ENCODE data around the gene TMEM88.

Gene TMEM88

DNA sequence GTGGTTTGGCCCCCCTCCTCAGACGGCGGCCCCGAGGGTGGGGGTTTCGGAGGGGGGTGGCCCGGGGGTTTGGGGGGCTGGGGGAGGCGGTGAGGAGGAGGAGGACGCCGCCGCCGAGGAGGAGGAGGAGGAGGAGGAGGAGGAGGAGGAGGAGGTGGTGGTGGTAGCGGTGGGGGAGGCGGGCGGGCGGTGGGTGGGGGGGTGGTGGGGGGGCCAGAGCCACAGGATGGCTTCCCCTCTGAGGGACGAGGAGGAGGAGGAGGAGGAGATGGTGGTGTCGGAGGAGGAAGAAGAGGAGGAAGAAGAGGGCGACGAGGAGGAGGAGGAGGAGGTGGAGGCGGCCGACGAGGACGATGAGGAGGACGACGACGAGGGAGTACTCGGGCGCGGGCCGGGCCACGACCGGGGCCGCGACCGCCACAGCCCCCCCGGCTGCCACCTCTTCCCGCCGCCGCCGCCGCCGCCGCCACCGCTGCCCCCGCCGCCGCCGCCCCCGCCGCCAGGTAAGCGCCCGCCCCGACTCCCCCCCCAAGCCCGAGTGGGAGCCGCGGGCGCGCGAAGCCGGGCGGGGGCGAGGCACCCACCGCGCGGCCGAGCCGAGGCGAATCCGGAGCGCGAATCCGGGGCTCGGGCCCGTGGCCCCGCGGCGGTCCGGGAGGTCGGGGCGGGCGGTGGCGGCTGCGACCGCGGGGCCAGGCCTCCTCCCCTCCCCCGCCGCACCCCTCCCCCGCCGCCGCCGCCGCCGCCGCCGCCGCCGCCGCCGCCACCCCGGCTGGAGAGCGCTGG lies 29.9 kb downstream of the TMEM88 start:
- FAIRE-seq (no peak), DNase-seq (ENCODE audit: low spot score) (no peak)

DNA sequence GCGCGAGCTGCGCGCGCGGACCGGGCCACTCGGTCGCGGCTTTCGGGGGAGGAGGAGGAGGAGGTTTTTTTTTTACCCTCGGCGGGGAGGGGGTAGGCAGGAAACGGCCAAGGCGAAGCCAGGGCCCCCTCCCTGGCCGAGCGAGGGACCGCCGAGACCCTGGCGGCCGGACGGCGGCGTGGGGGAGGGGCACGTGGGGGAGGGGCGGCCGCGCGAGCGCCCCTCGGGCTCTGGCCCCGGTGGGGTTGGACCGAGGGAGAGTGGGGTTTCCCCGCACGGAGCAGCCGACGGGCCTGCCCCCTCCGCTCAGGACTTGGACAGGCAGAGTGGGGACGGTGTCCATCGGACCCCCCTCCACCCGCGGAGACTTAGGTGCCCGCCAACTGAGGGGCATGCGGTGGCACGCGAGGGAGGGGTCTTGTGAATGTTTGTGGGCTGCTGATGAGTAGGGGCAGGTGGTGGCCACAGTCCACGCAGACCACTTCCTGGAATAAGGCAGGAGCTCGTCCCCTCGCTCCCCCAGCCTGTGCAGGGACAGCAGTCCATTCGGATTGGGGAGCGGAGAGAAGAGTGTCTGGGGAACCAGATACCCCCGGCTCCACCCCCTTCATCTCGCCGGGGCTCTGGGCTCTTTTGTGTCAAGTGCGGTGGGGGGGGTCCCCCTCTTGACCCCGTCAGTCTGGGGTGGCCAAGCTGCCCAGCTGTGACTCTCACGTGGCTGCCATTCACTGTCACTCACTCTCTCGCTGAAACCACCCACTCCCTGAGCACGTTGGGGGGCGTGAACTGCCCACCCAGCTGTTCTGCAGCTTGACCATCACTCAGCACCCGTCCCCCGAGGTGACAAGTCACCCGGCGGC lies 30.7 kb downstream of the TMEM88 start:
- no peak for FAIRE-seq
- DNase-seq (ENCODE audit: low spot score): peak; percentile 31

DNA sequence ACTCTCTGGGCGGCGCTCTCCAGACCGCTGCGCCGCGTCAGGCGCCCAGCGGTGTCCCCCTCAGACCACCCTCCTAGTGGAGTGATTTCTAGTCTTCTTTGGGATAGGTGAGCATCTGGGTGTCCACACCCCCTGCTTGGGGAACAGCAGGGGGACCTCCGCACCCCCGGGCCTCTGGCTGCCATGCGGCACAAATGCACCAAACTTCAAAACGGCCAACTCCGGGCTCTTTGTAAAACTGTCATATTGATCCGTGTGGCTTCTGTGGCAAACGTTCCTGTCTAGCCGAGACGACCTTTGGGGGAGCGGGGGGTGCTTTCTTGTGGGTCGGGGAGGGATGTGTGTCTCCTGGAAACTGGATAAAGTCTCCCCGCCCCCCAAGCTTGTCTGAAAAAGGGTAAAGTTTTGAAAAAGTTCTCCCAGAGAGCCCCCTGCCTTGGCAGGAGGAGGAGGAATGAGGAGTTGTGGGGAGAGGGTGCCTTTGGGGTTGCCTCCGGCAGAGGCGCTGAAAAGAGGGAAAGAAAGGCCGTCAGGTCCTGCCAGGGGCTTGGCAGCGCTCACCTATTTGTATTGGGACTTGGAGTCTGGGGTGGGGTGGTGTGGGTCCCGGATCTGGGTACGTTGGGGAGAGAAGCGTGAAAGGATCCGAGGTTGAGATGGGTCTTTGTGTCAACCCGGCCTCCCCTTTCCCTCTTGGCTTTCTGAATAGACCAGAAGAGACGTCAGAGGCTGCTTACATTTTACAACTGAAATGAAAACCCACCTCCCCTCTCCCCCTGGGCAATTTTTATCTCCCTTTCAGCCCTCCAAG lies 31.6 kb downstream of the TMEM88 start:
- FAIRE-seq (no peak), DNase-seq (ENCODE audit: low spot score) (no peak)

DNA sequence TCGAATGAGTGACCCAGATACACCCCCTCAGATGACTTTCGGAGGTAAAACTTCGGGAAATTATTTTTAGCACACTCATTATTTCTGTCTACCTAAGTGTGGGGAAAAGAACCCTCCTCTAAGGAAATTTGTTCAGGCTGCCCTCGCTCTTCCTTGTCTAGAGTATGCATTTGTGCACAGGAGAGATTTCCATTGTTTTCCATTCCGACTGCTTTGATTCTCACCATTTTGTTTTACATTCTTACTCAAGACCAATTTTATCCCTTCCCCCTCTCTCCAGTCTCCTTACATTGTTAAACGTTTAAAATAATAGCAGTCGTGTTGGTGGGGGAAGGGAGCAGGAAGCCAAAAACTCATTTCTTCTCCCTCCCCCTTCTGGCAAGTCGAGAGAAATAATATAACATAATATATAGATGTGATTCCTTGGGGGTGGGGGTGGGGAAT lies 32.2 kb downstream of the TMEM88 start:
- FAIRE-seq (no peak), DNase-seq (ENCODE audit: low spot score) (no peak)

DNA sequence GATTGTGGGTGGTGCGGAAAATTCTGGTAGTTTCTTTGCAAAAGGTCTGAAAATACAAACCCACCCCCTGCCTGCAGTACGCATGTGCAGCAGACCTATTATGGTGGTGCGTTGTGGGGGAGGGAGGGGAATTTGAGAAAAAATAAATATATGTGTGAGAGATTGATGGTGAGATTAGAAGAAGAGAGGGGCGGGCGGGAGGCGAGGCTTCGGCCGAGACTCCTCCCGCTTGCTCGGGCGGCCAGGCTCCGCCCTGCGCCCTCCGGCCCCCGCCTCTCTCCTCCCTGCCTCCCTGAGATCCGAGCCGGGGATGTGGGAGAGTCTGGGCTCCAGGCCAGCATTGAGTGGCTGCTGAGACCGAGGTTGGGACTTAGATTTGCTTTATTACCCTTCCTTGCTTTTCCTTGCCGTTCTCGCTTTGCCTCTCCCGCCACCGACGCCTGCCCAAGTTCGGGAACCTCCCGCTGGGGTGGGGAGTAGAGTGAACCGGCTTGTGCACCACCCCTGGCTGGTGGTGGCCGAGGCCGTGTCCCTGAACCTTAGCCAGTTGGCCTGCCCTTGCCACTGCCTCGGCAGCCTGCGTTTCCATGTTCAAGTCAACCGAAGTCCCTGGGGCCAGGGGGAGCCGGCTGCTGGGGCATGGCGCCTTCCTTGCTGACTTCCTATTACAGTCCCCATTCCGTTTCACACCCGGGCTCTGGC lies 32.8 kb downstream of the TMEM88 start:
- FAIRE-seq: peak; percentile 85
- DNase-seq (ENCODE audit: low spot score): peak; percentile 83

DNA sequence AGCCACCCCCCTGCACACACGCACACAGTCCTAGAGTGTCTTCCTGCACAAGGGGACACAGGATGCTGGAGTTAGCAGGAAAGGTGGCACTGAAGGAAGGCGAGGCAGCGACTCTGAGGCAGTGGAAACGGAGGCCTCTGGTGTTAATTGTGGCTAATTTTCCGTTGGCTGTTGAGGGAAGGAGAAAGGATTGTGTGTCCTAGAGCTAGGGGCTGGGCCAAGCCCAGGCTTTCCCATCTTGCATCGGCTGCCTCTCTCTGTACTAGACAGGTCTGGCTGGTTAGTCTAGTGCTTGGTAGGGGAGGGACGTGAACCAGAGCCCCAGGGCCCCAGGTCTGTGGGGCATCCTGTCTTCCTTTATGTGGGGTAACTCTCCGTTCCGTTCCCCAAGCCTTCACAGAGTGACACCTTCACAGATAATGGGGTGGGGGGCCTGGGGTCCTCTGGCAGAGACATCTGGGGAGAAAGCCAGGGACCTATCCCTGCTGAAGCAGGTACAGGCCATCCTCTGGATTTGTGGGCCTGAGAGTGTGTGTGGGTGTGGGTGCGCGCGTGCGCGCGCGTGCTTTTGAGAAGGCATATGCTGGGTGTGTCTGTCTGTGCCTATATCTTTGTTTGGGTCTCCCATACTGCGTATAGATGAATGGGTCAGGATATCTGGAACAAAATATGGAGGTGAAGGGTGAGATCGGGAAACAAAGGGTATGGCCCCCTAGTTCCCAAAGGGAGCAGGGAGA lies 33.5 kb downstream of the TMEM88 start, which contains the start of gene CHD3:
TSS of gene CHD3 (plus strand) at position 606 of the 737 bp plus-strand sequence. CDS start 212 bp downstream, outside the sequence.
- FAIRE-seq (no peak), DNase-seq (ENCODE audit: low spot score) (no peak)

DNA sequence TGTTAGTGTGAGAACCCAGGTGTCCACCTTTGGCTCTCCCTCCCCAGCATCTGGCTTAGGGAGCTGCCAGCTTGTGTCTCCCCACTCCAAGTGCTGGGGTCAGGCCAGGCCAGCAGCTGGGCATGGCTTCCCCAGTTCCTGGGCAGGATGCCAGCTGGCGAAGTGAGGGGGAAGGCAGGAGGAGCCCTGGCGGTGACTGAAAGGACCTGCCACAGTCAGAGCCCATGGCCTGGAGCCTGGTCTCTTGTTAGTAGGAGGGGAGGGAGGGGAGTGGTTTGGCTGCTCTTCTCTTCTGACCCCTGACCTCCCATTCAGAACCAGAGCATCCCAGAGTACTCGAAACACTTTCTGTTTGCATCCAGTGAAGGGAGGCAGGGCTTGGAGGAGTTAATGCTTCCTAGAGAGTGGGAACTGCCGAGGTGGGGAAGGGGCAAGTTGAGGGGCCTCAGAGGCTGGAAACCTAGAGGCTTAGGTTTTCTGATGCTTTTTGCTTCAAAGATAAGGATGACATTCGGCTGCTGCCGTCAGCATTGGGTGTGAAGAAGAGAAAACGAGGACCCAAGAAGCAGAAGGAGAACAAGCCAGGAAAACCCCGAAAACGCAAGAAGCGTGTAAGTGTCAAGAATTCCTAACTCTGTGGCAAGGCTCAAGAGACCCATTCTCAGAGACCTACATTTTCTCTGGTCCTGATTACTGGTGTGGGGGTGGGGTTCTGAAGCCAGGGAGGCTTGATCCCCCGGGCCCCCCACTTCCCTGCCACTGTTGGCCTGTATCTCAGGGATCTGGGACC lies 34.5 kb downstream of the TMEM88 start:
- DNase-seq (ENCODE audit: low spot score): peak; percentile 79

DNA sequence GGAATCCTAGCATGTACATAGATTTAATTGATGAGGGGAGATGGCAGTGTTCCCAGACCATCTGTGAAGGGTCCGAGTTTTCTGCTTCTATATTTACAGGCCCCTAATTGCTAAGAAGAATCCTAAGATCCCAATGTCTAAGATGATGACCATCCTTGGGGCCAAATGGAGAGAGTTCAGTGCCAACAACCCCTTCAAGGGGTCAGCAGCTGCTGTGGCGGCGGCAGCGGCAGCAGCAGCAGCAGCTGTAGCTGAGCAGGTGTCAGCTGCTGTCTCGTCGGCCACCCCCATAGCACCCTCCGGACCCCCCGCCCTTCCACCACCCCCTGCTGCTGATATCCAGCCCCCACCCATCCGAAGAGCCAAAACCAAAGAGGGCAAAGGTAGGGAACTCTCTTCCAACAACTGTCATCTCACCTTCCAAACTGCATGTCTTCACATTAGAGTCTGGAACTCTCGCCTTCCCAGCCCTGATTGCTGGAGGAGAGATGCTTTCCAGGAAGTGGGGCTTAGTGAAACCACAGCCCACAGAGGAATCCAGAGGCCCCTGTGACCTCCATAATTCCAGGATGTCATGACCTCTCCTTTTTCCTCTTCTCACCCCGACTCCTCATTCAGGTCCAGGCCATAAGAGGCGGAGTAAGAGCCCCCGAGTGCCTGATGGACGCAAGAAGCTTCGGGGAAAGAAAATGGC lies 38.5 kb downstream of the TMEM88 start:
- DNase-seq (ENCODE audit: low spot score) (no peak), FAIRE-seq (no peak)

More for the DNA sequence above, 34.5 kb downstream of the TMEM88 start:
- FAIRE-seq: peak; percentile 82

DNA sequence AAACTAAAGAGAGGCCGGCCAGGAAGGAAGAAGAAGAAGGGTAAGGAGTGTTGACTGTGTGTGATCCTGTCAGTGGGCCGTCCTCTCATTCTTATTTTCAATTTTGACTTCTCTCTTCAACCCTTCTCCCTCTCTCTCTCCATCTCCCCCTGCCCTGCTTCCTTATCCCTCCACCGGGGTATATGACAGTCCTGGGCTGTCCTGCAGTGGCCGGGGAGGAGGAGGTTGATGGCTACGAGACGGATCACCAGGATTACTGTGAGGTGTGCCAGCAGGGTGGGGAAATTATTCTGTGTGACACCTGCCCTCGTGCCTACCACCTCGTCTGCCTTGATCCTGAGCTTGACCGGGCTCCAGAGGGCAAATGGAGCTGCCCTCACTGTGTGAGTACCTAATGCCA lies 39.4 kb downstream of the TMEM88 start:
- FAIRE-seq (no peak), DNase-seq (ENCODE audit: low spot score) (no peak)

DNA sequence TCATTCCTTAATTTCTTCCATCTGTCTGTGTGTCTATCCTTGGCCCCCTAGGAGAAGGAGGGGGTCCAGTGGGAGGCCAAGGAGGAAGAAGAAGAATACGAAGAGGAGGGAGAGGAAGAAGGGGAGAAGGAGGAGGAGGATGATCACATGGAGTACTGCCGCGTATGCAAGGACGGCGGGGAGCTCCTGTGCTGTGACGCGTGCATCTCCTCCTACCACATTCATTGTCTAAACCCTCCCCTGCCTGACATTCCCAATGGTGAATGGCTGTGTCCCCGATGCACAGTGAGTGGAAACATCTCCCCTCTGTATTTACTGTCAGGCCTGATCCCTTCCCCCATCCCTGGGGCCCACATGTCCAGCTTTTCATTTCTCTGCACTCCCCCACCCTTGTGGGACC lies 40.0 kb downstream of the TMEM88 start:
- DNase-seq (ENCODE audit: low spot score) (no peak), FAIRE-seq (no peak)

DNA sequence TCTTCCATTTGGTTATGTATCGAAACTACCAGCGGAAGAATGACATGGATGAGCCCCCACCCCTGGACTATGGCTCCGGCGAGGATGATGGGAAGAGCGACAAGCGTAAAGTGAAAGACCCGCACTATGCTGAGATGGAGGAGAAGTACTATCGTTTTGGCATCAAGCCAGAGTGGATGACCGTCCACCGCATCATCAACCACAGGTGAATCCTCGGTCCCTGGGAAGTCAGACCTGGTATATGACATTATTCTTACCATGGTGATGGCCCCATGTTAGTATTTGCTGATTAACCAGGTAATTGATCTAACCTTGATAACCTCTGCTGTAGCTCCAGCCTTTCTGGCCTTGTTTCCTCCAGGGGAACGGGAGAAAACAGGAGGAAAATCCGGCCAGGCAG lies 42.2 kb downstream of the TMEM88 start:
- no peak for FAIRE-seq
- peak; percentile 57 for DNase-seq (ENCODE audit: low spot score)

DNA sequence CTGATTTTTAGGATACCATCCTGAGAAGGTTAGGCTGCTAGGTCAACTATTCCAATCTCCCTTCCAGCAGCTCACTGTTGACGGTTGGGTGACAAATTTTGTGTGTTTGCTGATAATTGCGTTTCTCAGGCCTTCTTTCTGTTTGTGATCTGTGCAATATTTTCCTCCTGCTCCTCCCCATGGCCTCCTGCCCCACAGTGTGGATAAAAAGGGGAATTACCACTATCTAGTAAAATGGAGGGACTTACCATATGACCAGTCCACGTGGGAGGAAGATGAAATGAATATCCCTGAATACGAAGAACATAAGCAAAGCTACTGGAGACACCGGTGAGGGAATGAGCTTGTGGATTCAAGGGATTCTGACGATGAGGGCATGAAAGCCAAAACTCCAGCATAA lies 42.9 kb downstream of the TMEM88 start:
- FAIRE-seq: no peak

DNA sequence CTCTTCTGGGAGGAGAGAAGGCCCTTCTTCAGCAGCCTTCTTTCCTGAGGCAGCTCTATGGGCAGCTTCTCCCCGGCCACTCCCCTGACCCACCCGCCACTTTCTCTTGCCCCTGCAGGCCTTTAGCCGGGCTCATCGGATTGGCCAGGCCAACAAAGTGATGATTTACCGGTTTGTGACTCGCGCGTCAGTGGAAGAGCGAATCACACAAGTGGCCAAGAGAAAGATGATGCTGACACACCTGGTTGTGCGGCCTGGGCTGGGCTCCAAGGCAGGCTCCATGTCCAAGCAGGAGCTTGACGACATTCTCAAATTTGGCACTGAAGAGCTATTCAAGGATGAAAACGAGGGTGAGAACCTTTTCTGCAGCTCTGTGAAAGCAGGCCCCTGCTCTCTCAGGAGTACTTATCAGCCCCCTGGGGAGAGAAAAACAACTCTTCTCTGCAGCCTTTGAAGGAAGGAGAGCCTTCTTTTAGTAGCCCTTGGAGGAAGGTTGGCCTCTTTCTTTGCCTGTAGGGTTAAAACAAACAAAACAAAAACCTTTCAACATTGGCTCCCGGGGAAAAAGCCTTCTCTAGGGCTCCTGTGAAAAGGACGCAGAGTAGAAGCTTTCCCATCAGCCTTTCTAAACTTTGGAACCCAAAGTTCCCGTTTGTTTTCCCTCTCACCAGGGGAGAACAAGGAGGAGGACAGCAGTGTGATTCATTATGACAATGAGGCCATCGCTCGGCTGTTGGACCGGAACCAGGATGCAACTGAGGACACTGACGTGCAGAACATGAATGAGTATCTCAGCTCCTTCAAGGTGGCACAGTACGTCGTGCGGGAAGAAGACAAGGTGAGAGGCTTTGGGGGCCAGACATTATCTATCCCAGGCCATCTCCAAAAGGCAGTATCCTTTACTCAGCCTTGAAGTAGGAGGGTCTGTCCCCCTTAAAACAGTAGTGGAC lies 48.6 kb downstream of the TMEM88 start:
- DNase-seq (ENCODE audit: low spot score) (no peak), FAIRE-seq (no peak)

More for the DNA sequence above, 42.9 kb downstream of the TMEM88 start:
- DNase-seq (ENCODE audit: low spot score): no peak

All from RCC 7860 (cell line).